IMR-90 (cell line): ENCODE results near the gene KRTAP5-3. TPM values are rescaled to one million over a fixed set of nuclear protein-coding genes. Genes with fewer than 3 reads are reported as not detected.

Source experiments
- ATAC-seq: fragments of 200-7000 bp; cut with Tn5 transposase; 2 replicates; pipeline ENCODE4 v1.9.1; 2020; ENCODE audit warnings: low read depth, mild to moderate bottlenecking, moderate library complexity
- BruUV-seq: library from RNA; stranded (reverse); fragments of 400-500 nt; replicated peaks from 2 replicates; lab custom pipeline; 2021; lab: Mats Ljungman, UMichigan
- CTCF ChIA-PET: fragments of 300-600 bp; formaldehyde crosslinking; extraction: SDS; loops from one replicate; lab custom pipeline; 2021; ENCODE audit warnings: antibody characterized with exemption; lab: Yijun Ruan, JAX
- POLR2A ChIA-PET: fragments of 300-600 bp; sonication (Branson Sonifier 250); formaldehyde crosslinking; loops from one replicate; lab custom pipeline; 2022; ENCODE audit warnings: antibody characterized with exemption; ENCODE audit not compliant: unreplicated experiment; lab: Charles Lee
- DNase-seq: peaks from one replicate; pipeline ENCODE4 v3.0.0; 2013
- H2AFZ ChIP-seq: replicated peaks from 2 replicates; pipeline ENCODE3; 2013; ENCODE audit warnings: low read length, mild to moderate bottlenecking; ENCODE audit not compliant: poor library complexity
- H2AK5ac ChIP-seq: 2 replicates; pipeline ENCODE4 v1.6.1; 2013; ENCODE audit warnings: low read depth, low read length, inconsistent platforms
- H2AK9ac ChIP-seq: replicated peaks from 2 replicates; pipeline ENCODE3; 2013; ENCODE audit warnings: mild to moderate bottlenecking, low read depth, low read length, moderate library complexity; ENCODE audit not compliant: poor library complexity
- H2BK120ac ChIP-seq: 2 replicates; pipeline ENCODE4 v1.6.1; 2013; ENCODE audit warnings: low read depth, low read length, inconsistent platforms
- H2BK15ac ChIP-seq: 3 replicates; pipeline ENCODE4 v1.6.1; 2013; ENCODE audit warnings: low read depth, low read length, inconsistent platforms
- H2BK20ac ChIP-seq: 2 replicates; pipeline ENCODE4 v1.6.1; 2013; ENCODE audit warnings: low read depth, mild to moderate bottlenecking, inconsistent platforms, low read length, moderate library complexity
- H2BK5ac ChIP-seq: 2 replicates; pipeline ENCODE4 v1.6.1; 2013; ENCODE audit warnings: mild to moderate bottlenecking, low read depth, low read length, inconsistent platforms; ENCODE audit not compliant: poor library complexity, severe bottlenecking
- H3K14ac ChIP-seq: replicated peaks from 2 replicates; pipeline ENCODE4 v1.6.1; 2013; ENCODE audit warnings: low read depth, low read length, inconsistent platforms
- H3K18ac ChIP-seq: 2 replicates; pipeline ENCODE4 v1.6.1; 2013; ENCODE audit warnings: low read depth, low read length, control low read depth
- H3K23ac ChIP-seq: 2 replicates; pipeline ENCODE4 v1.6.1; 2013; ENCODE audit warnings: low read depth, low read length, inconsistent platforms
- H3K27ac ChIP-seq: 2 replicates; pipeline ENCODE4 v1.5.1; 2013; ENCODE audit warnings: mild to moderate bottlenecking, control low read depth, low read length; ENCODE audit not compliant: insufficient read depth
- H3K27me3 ChIP-seq: 2 replicates; pipeline ENCODE4 v1.6.1; 2013; ENCODE audit warnings: low read length; ENCODE audit not compliant: control insufficient read depth, insufficient read depth
- H3K36me3 ChIP-seq: 2 replicates; pipeline ENCODE4 v1.6.1; 2013; ENCODE audit warnings: low read length, mixed read lengths; ENCODE audit not compliant: control insufficient read depth, insufficient read depth
- H3K4ac ChIP-seq: 2 replicates; pipeline ENCODE4 v1.6.1; 2013; ENCODE audit warnings: low read depth, low read length, inconsistent platforms
- H3K4me1 ChIP-seq: 2 replicates; pipeline ENCODE4 v1.6.1; 2013; ENCODE audit warnings: low read length, mixed read lengths; ENCODE audit not compliant: control insufficient read depth, insufficient read depth
- H3K4me2 ChIP-seq: 2 replicates; pipeline ENCODE4 v1.6.1; 2013; ENCODE audit warnings: low read depth, mild to moderate bottlenecking, control low read depth, low read length, moderate library complexity
- H3K4me3 ChIP-seq: 2 replicates; pipeline ENCODE4 v1.5.1; 2013; ENCODE audit warnings: low read depth, mild to moderate bottlenecking, control low read depth, low read length, moderate library complexity; ENCODE audit not compliant: insufficient read depth
- H3K56ac ChIP-seq: 2 replicates; pipeline ENCODE4 v1.6.1; 2013; ENCODE audit warnings: low read length, inconsistent platforms; ENCODE audit not compliant: insufficient read depth; ENCODE audit errors: extremely low read depth
- H3K79me1 ChIP-seq, 2 experiments: 2 replicates each; pipeline ENCODE4 v1.6.1; 2013; ENCODE audit warnings: low read length in 2 of 2, inconsistent platforms in 1 of 2, low read depth in 1 of 2
- H3K9ac ChIP-seq: 2 replicates; pipeline ENCODE4 v1.6.1; 2013; ENCODE audit warnings: low read depth, low read length, control low read depth
- H3K9me1 ChIP-seq: 2 replicates; pipeline ENCODE4 v1.6.1; 2013; ENCODE audit warnings: low read length, inconsistent platforms; ENCODE audit not compliant: insufficient read depth
- H3K9me3 ChIP-seq: 2 replicates; pipeline ENCODE4 v1.6.1; 2013; ENCODE audit warnings: low read length; ENCODE audit not compliant: control insufficient read depth, insufficient read depth
- H4K20me1 ChIP-seq: 2 replicates; pipeline ENCODE4 v1.6.1; 2013; ENCODE audit warnings: low read length, inconsistent platforms; ENCODE audit not compliant: insufficient read depth
- H4K5ac ChIP-seq: 2 replicates; pipeline ENCODE4 v1.6.1; 2013; ENCODE audit warnings: mild to moderate bottlenecking, low read depth, low read length, control low read depth
- H4K8ac ChIP-seq, 2 experiments: 2 replicates each; pipeline ENCODE4 v1.6.1; 2013; ENCODE audit warnings: low read depth in 2 of 2, low read length in 2 of 2, control low read depth in 1 of 2, inconsistent platforms in 1 of 2
- H4K91ac ChIP-seq: 2 replicates; pipeline ENCODE4 v1.6.1; 2013; ENCODE audit warnings: low read depth, low read length, inconsistent platforms; ENCODE audit not compliant: insufficient read depth
- BHLHE40 ChIP-seq: fragments of 150-350 bp; IDR thresholded peaks from 2 replicates; pipeline ENCODE4 v1.6.1; 2016; ENCODE audit warnings: mild to moderate bottlenecking, low read depth, low read length
- CEBPB ChIP-seq: IDR thresholded peaks from 2 replicates; pipeline ENCODE4 v1.6.1; 2012; ENCODE audit warnings: low read depth, low read length, improper control_type of control experiment
- CHD1 ChIP-seq: IDR thresholded peaks from 2 replicates; pipeline ENCODE4 v1.6.1; 2012; ENCODE audit warnings: low read depth, low read length, improper control_type of control experiment
- MAFK ChIP-seq: IDR thresholded peaks from 2 replicates; pipeline ENCODE4 v1.6.1; 2012; ENCODE audit warnings: low read depth, low read length, improper control_type of control experiment
- MAZ ChIP-seq: IDR thresholded peaks from 2 replicates; pipeline ENCODE4 v1.6.1; 2012; ENCODE audit warnings: low read depth, mild to moderate bottlenecking, low read length, improper control_type of control experiment, moderate library complexity, borderline replicate concordance
- MXI1 ChIP-seq: IDR thresholded peaks from 2 replicates; pipeline ENCODE4 v1.6.1; 2012; ENCODE audit warnings: low read depth, mild to moderate bottlenecking, low read length, moderate library complexity, borderline replicate concordance
- NFE2L2 ChIP-seq: fragments of 150-350 bp; IDR thresholded peaks from 2 replicates; pipeline ENCODE4 v1.6.1; 2016; ENCODE audit warnings: low read depth, mild to moderate bottlenecking, low read length
- POLR2A ChIP-seq: IDR thresholded peaks from 2 replicates; pipeline ENCODE4 v1.6.1; 2012; ENCODE audit warnings: mild to moderate bottlenecking, low read depth, low read length
- RCOR1 ChIP-seq: IDR thresholded peaks from 2 replicates; pipeline ENCODE4 v1.6.1; 2012; ENCODE audit warnings: mild to moderate bottlenecking, low read length, improper control_type of control experiment; ENCODE audit not compliant: insufficient replicate concordance
- RFX5 ChIP-seq: IDR thresholded peaks from 2 replicates; pipeline ENCODE4 v1.8.0; 2012; ENCODE audit warnings: low read depth, mild to moderate bottlenecking, low read length, moderate library complexity
- SMC3 ChIP-seq: fragments of 150-350 bp; IDR thresholded peaks from 2 replicates; pipeline ENCODE4 v1.6.1; 2016; ENCODE audit warnings: low read depth, mild to moderate bottlenecking, antibody characterized with exemption, low read length, moderate library complexity
- WGBS, 2 experiments: methylation state at CpG; one replicate each; pipeline versions ENCODE4 v1.1.5 to v1.1.7; 2013; ENCODE audit warnings: missing lambda C conversion rate in 2 of 2; ENCODE audit not compliant: insufficient read length in 1 of 2; ENCODE audit errors: extremely low coverage in 2 of 2; 5-methylcytosine and 5-hydroxymethylcytosine counted together
- dilution Hi-C: fragments of 300-500 bp; cut with HindIII; formaldehyde crosslinking; loops from one replicate; pipeline ENCODE4 v1.14.3; 2018; ENCODE audit warnings: low sequenced_read_pairs; ENCODE audit not compliant: unreplicated experiment
- in situ Hi-C: fragments of 300-500 bp; cut with MboI; formaldehyde crosslinking; loops from 3 replicates; pipeline ENCODE4 v1.14.3; 2019; ENCODE audit warnings: low sequenced_read_pairs, inconsistent platforms, mixed read lengths
- intact Hi-C: fragments of 100-400 bp; cut with micrococcal nuclease; formaldehyde crosslinking; loops from 2 replicates; pipeline ENCODE4 v1.10.0; 2022
- polyA plus RNA-seq, 3 experiments: library from polyadenylated mRNA; depleted of rRNA; stranded (reverse); fragments of >200 nt; gene quantifications; 2 replicates each; pipeline ENCODE4 v1.2.3, GENCODE V29; 2012; ENCODE audit warnings: low replicate concordance in 1 of 3
- total RNA-seq: library from RNA; depleted of rRNA; stranded (reverse); fragments of >200 nt; gene quantifications from 2 replicates; pipeline ENCODE4 v1.2.3, GENCODE V29; 2012
- TF ChIP-seq, protein P1 (sequence below): fragments of 150-350 bp; IDR thresholded peaks from 2 replicates; pipeline ENCODE4 v1.6.1; 2017; ENCODE audit warnings: mild to moderate bottlenecking, antibody characterized with exemption, low read length, low read depth
- TF ChIP-seq, protein P2 (sequence below): fragments of 150-350 bp; IDR thresholded peaks from 2 replicates; pipeline ENCODE4 v1.6.1; 2016; ENCODE audit warnings: low read depth, mild to moderate bottlenecking, low read length, moderate library complexity, borderline replicate concordance
- TF ChIP-seq, protein P3 (sequence below): conservative IDR thresholded peaks from 2 replicates; pipeline ENCODE4 v1.5.1; 2012; ENCODE audit warnings: mild to moderate bottlenecking, low read depth, low read length, improper control_type of control experiment

KRTAP5-3 gene
- total and polyA plus RNA-seq, 2 of the 4 experiments (the other 2 are of a cell fraction), result not detected

- peak overlapping the region; percentile 58 for H3K4me3 ChIP-seq
- no peak overlapping the region for H2AK5ac ChIP-seq
- H4K91ac ChIP-seq, result no peak overlapping the region
- dilution Hi-C loops (no loop called here), in situ Hi-C loops (no loop called here), intact Hi-C loops (no loop called here)
- ATAC-seq (no peak), DNase-seq (no peak)
- no peak overlapping the region for H4K5ac ChIP-seq
- no peak overlapping the region for H3K18ac ChIP-seq
- no peak overlapping the region for H3K4ac ChIP-seq
- H2BK120ac ChIP-seq, result no peak overlapping the region
- peaks cover 4% of the 10 kb centered on the region for H3K9me3 ChIP-seq
- no peak overlapping the region for H4K8ac ChIP-seq
- H2BK5ac ChIP-seq, result no peak overlapping the region
- no peak overlapping the region for H3K27ac ChIP-seq
- H2BK15ac ChIP-seq, result no peak overlapping the region
- H3K4me2 ChIP-seq, result no peak overlapping the region; the same call in 1 of the 2 replicates
- H3K27me3 ChIP-seq, result peaks cover 26% of the 10 kb centered on the region
- peak overlapping the region; percentile 14 for H2AFZ ChIP-seq
- H3K79me1 ChIP-seq, result peaks cover 11 to 26% of the 10 kb centered on the region in 2 experiments; a peak in 2 of 4 replicates
- H3K23ac ChIP-seq, result no peak overlapping the region
- H3K56ac ChIP-seq, result no peak overlapping the region
- no peak overlapping the region for H2AK9ac ChIP-seq
- H3K9ac ChIP-seq, result no peak overlapping the region
- BruUV-seq, result no TSS peak
- H3K36me3 ChIP-seq, result no peaks in the 10 kb centered on the region
- no peaks in the 10 kb centered on the region for H3K9me1 ChIP-seq
- peaks cover 38% of the 10 kb centered on the region for H4K20me1 ChIP-seq
- peaks cover 3% of the 10 kb centered on the region for H3K4me1 ChIP-seq
- ChIA-PET CTCF (interaction anchor here (4.4 kb wide), 1 partner anchor 27 kb away, joined by 30 read pairs; no protein-coding TSS in a partner anchor), POLR2A (interaction anchor here (0.6 kb wide), 1 partner anchor 15 kb away, joined by 4 read pairs; no protein-coding TSS in a partner anchor)
- 16% methylated on average over 11 of the region's 37 CpGs; no CpG with 5 or more reads in 1 of the 2 experiments for WGBS, 2 experiments
- no peak overlapping the region for H2BK20ac ChIP-seq
- H3K14ac ChIP-seq, result no peak overlapping the region
- TF ChIP-seq, protein P1, sequence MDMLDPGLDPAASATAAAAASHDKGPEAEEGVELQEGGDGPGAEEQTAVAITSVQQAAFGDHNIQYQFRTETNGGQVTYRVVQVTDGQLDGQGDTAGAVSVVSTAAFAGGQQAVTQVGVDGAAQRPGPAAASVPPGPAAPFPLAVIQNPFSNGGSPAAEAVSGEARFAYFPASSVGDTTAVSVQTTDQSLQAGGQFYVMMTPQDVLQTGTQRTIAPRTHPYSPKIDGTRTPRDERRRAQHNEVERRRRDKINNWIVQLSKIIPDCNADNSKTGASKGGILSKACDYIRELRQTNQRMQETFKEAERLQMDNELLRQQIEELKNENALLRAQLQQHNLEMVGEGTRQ, result no peak
- no peak for TF ChIP-seq POLR2A
- no peak for TF ChIP-seq MAFK
- TF ChIP-seq RFX5, result no peak
- no peak for TF ChIP-seq CEBPB
- no peak for TF ChIP-seq MAZ
- TF ChIP-seq, protein P2, sequence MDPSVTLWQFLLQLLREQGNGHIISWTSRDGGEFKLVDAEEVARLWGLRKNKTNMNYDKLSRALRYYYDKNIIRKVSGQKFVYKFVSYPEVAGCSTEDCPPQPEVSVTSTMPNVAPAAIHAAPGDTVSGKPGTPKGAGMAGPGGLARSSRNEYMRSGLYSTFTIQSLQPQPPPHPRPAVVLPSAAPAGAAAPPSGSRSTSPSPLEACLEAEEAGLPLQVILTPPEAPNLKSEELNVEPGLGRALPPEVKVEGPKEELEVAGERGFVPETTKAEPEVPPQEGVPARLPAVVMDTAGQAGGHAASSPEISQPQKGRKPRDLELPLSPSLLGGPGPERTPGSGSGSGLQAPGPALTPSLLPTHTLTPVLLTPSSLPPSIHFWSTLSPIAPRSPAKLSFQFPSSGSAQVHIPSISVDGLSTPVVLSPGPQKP, result no peak
- TF ChIP-seq BHLHE40, result no peak
- TF ChIP-seq RCOR1, result no peak
- no peak for TF ChIP-seq MXI1
- no peak for TF ChIP-seq NFE2L2
- TF ChIP-seq, protein P3, sequence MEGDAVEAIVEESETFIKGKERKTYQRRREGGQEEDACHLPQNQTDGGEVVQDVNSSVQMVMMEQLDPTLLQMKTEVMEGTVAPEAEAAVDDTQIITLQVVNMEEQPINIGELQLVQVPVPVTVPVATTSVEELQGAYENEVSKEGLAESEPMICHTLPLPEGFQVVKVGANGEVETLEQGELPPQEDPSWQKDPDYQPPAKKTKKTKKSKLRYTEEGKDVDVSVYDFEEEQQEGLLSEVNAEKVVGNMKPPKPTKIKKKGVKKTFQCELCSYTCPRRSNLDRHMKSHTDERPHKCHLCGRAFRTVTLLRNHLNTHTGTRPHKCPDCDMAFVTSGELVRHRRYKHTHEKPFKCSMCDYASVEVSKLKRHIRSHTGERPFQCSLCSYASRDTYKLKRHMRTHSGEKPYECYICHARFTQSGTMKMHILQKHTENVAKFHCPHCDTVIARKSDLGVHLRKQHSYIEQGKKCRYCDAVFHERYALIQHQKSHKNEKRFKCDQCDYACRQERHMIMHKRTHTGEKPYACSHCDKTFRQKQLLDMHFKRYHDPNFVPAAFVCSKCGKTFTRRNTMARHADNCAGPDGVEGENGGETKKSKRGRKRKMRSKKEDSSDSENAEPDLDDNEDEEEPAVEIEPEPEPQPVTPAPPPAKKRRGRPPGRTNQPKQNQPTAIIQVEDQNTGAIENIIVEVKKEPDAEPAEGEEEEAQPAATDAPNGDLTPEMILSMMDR, result no peak
- TF ChIP-seq SMC3, result no peak
- no peak for TF ChIP-seq CHD1
Measured at GRCh38 chr11:1573077-1573902, 35.0 kb downstream of the KRTAP5-3 start.
